NCI-H1436 treated with DMSO at 0.1 percent for 48 hours (cell line): ENCODE results near the gene RAP1GAP.

ENCODE experiments used
- DNase-seq: peaks from one replicate; lab custom pipeline; 2025; lab: John Stamatoyannopoulos, UW

Gene RAP1GAP

GRCh38 chr1:21669258-21670058 lies at the start of gene RAP1GAP:
Gene RAP1GAP (minus strand): TSS chr1:21669357. CDS start chr1:21620032, 49,325 bp downstream.
- no peak for DNase-seq

- no peak for DNase-seq
These were observed 47.0 kb upstream of the RAP1GAP start for GRCh38 chr1:21716169-21716568.

GRCh38 chr1:21707891-21708290 lies 38.7 kb upstream of the RAP1GAP start:
- DNase-seq = no peak

- no peak for DNase-seq
These were observed 38.1 kb upstream of the RAP1GAP start for GRCh38 chr1:21707086-21707840.

GRCh38 chr1:21706151-21706835 lies 37.1 kb upstream of the RAP1GAP start:
- DNase-seq = no peak

- DNase-seq = no peak
These were observed 36.3 kb upstream of the RAP1GAP start for GRCh38 chr1:21705303-21705980.

GRCh38 chr1:21704145-21704544 lies 35.0 kb upstream of the RAP1GAP start:
- no peak for DNase-seq

- no peak for DNase-seq
These were observed 34.3 kb upstream of the RAP1GAP start for GRCh38 chr1:21703318-21703963.

GRCh38 chr1:21702780-21703179 lies 33.6 kb upstream of the RAP1GAP start:
- no peak for DNase-seq

- DNase-seq = no peak
These were observed 32.2 kb upstream of the RAP1GAP start for GRCh38 chr1:21701401-21701800.

- DNase-seq = no peak
These were observed 30.9 kb upstream of the RAP1GAP start for GRCh38 chr1:21700094-21700493.

- DNase-seq = no peak
These were observed 27.8 kb upstream of the RAP1GAP start for GRCh38 chr1:21696931-21697330.

GRCh38 chr1:21693732-21694131 lies 24.6 kb upstream of the RAP1GAP start:
- no peak for DNase-seq

- DNase-seq = no peak
These were observed 22.6 kb upstream of the RAP1GAP start for GRCh38 chr1:21691739-21692138.

- DNase-seq = no peak
These were observed 20.7 kb upstream of the RAP1GAP start for GRCh38 chr1:21689661-21690372.

- no peak for DNase-seq
These were observed 17.9 kb upstream of the RAP1GAP start for GRCh38 chr1:21687081-21687529.

- no peak for DNase-seq
These were observed 17.0 kb upstream of the RAP1GAP start for GRCh38 chr1:21685946-21686678.

- no peak for DNase-seq
These were observed 12.3 kb upstream of the RAP1GAP start for GRCh38 chr1:21681426-21681825.

GRCh38 chr1:21680918-21681317 lies 11.8 kb upstream of the RAP1GAP start:
- DNase-seq = no peak

- DNase-seq = no peak
These were observed 11.2 kb upstream of the RAP1GAP start for GRCh38 chr1:21680381-21680780.
